Regular cardiac myocyte (primary cell): Measurements from ENCODE around the gene APOBEC3A. TPM values are rescaled to one million over a fixed set of nuclear protein-coding genes. Genes with fewer than 3 reads are reported as not detected.

Experiments used
- total RNA-seq: library from RNA; depleted of rRNA; stranded (reverse); fragments of >200 nt; gene quantifications from 2 replicates; pipeline ENCODE4 v1.2.3, GENCODE V29; 2014

The APOBEC3A gene
- total RNA-seq, result not detected in 2 replicates

GRCh38 chr22:38957046-38957770, at the start of gene APOBEC3A:
Gene APOBEC3A (plus strand): TSS chr22:38957609. CDS start chr22:38957692, 83 bp downstream.

DNA sequence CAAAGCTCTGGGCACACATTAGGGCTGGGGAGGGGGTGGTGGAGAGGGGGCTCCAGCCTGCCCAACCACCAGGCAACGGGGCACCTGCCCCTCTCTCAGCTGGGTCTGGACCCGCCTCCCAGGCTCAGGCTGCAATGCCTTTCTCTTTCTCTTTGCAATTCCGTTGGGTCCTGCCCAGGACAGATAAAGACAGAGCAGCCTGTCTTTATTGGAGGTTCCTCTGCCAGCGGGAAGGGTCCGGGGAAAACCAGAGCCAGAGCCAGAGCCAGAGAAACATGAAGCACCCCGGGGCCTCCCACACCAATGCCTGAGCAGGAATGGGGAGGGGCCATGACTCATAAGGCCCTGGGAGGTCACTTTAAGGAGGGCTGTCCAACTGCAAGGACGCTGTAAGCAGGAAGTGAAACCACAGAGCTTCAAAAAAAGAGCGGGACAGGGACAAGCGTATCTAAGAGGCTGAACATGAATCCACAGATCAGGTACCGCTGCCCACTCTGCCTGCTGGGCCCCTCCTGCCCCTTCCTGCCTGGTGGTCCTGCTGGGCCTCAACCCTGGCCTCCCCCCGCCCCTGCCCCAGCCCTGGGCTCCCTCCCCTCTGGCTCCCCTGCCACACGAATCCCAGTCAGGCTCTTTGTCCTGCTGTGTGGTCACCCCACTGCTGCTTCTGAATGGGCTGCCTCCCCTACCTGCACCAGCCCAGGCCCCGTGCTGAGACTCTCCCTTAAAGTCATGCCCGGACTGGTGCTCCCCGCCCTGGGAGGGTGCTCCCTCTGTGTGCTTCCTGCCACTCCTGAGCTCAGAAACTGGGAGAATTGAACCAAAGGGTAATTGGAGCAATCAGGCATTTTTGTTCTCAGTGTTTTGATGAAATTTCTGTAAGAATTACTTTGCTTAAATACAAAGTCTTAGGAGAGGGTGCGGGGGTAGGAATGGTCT, 24.9 kb downstream of the APOBEC3A start, which contains the start of gene APOBEC3B:
APOBEC3B (plus strand) TSS at position 356 of the 936 bp plus-strand sequence; CDS start at position 463, 107 bp downstream.

Other genes starting within 250 kb of the APOBEC3A start
- gene SUN2, start 201.6 kb upstream of the APOBEC3A start, total RNA-seq, result 65.6 and 69.1 TPM in 2 replicates
- gene DNAL4, start 163.5 kb upstream of the APOBEC3A start, total RNA-seq, result 8.8 and 19.7 TPM in 2 replicates
- 0.58 and 2.5 TPM in 2 replicates for gene NPTXR, start 113.6 kb upstream of the APOBEC3A start, total RNA-seq
- 42.0 and 60.4 TPM in 2 replicates for gene CBX6, start 85.4 kb upstream of the APOBEC3A start, total RNA-seq
- 0.56 and 13.0 TPM in 2 replicates for gene APOBEC3B, start 24.7 kb downstream of the APOBEC3A start, total RNA-seq
- 7.0 and 11.3 TPM in 2 replicates for gene APOBEC3C, start 56.6 kb downstream of the APOBEC3A start, total RNA-seq
- 1.3 and 1.7 TPM in 2 replicates for gene APOBEC3D, start 63.5 kb downstream of the APOBEC3A start, total RNA-seq
- 5.4 and 6.8 TPM in 2 replicates for gene APOBEC3F, start 83.3 kb downstream of the APOBEC3A start, total RNA-seq
- gene APOBEC3G, start 119.7 kb downstream of the APOBEC3A start, total RNA-seq, result 10.9 and 16.6 TPM in 2 replicates
- 0.19 and 1.1 TPM in 2 replicates for gene APOBEC3H, start 139.6 kb downstream of the APOBEC3A start, total RNA-seq
- 3.3 and 10.4 TPM in 2 replicates for gene CBX7, start 195.1 kb downstream of the APOBEC3A start, total RNA-seq